ENCODE measurements around the gene MINDY4. TPM values are rescaled to one million over a fixed set of nuclear protein-coding genes. Genes with fewer than 3 reads are reported as not detected.

Gene MINDY4
- polyA plus RNA-seq, 5 donors: 13.7 to 23.3 (median 16.5) TPM

- DNase-seq: no peak
Measured at GRCh38 chr7:30851651-30852307, 80.6 kb downstream of the MINDY4 start.

GRCh38 chr7:30852308-30852684 lies 81.1 kb downstream of the MINDY4 start:
- DNase-seq: no peak

- no peak for DNase-seq
Measured at GRCh38 chr7:30852744-30853288, 81.6 kb downstream of the MINDY4 start.

- DNase-seq: no peak
Measured at GRCh38 chr7:30853576-30853975, 82.4 kb downstream of the MINDY4 start.

- DNase-seq: no peak
Measured at GRCh38 chr7:30855936-30856335, 84.7 kb downstream of the MINDY4 start.

GRCh38 chr7:30858576-30858975 lies 87.4 kb downstream of the MINDY4 start:
- DNase-seq: no peak

- no peak for DNase-seq
Measured at GRCh38 chr7:30859202-30859939, 88.2 kb downstream of the MINDY4 start.

- DNase-seq: no peak
Measured at GRCh38 chr7:30859940-30860496, 88.8 kb downstream of the MINDY4 start.

GRCh38 chr7:30861612-30862011 lies 90.4 kb downstream of the MINDY4 start:
- DNase-seq: no peak

- DNase-seq: no peak
Measured at GRCh38 chr7:30862995-30863705, 91.9 kb downstream of the MINDY4 start.

GRCh38 chr7:30863706-30864035 lies 92.5 kb downstream of the MINDY4 start:
- no peak for DNase-seq

- no peak for DNase-seq
Measured at GRCh38 chr7:30864101-30864500, 92.9 kb downstream of the MINDY4 start.

GRCh38 chr7:30865076-30865475 lies 93.9 kb downstream of the MINDY4 start:
- no peak for DNase-seq

GRCh38 chr7:30865821-30866220 lies 94.6 kb downstream of the MINDY4 start:
- no peak for DNase-seq

- no peak for DNase-seq
Measured at GRCh38 chr7:30866939-30867338, 95.7 kb downstream of the MINDY4 start.

GRCh38 chr7:30867483-30867882 lies 96.3 kb downstream of the MINDY4 start:
- no peak for DNase-seq

- no peak for DNase-seq
Measured at GRCh38 chr7:30869794-30870611, 98.8 kb downstream of the MINDY4 start.

GRCh38 chr7:30870821-30871518 lies 99.8 kb downstream of the MINDY4 start:
- DNase-seq: no peak

- DNase-seq: no peak
Measured at GRCh38 chr7:30871655-30872054, 100.4 kb downstream of the MINDY4 start.

GRCh38 chr7:30873207-30873606 lies 102.0 kb downstream of the MINDY4 start:
- no peak for DNase-seq

- DNase-seq: no peak
Measured at GRCh38 chr7:30873656-30874055, 102.4 kb downstream of the MINDY4 start.

All from right lung (tissue), 5 donors.